HG03175 (cell line): ENCODE results near the gene DLG4.

Experiments used
- ATAC-seq: cut with Tn5 transposase; IDR thresholded peaks from one replicate; pipeline ENCODE4 v1.9.1; 2021; ENCODE audit warnings: mild to moderate bottlenecking, moderate library complexity; ENCODE audit not compliant: unreplicated experiment

Gene DLG4

DNA sequence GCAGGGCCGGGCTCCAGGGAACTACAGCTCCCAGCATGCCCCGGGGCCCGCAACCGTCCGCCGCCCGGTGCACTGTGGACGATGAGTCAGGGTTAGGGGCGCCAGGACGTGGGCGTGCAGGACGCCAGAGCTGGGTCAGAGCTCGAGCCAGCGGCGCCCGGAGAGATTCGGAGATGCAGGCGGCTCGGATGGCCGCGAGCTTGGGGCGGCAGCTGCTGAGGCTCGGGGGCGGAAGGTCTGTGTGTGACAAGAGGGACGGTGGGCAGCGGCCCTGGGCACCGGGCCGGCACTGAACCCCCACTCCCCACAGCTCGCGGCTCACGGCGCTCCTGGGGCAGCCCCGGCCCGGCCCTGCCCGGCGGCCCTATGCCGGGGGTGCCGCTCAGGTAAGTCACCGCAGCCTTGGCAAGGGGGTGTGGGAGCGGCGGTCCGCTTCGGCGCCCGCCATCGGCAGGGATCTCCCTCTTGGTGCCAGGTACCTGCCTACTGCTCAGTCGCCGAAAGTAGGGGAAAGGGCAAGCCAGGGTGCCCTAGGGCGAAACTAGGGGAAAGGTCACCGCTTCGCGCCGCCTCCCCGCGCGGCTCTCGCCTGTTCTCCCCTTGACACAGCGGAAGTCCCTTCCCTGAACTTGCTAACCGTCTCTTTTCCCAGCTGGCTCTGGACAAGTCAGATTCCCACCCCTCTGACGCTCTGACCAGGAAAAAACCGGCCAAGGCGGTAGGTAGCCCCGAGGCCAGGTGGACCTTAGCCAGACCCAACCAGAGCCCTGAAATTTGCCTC lies at the start of gene DLG4, which contains the start of gene ACADVL:
Gene DLG4 (minus strand): TSS at position 25 of the 781 bp plus-strand sequence.
Gene ACADVL (plus strand): TSS at position 127 of the 781 bp plus-strand sequence. CDS start 47 bp downstream, at position 174.
- ATAC-seq: peak; percentile 51

DNA sequence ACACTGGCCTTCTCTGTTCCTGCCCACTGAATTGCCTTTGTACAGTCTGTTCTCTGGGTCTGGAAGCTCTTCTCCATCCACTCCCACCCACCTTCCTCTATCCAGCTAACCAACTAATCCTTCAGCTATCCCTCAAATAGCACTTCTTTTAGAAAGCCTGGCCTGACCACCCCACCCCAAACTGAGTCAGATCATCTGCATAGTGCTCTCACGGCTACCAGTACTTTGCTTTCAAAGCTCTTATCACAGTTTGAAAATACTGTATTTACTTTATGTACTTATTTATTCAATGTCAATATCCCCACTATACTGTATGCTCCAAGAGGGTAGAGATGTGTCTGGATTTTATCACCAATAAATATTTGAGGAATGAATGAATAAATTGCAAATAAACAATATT lies 47.1 kb upstream of the DLG4 start:
- no peak for ATAC-seq

DNA sequence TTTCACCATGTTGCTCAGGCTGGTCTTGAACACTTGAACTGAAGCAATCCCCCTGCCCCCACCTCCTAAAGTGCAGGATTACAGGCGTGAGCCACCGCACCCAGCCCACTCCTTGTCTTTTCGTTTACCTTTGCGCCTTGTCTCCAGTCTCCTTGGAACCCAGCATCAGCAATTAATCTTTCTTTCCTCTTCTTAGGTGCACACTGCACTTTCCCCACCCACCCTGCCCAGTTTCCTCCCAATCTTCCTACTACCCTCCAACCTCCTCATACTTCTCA lies 44.1 kb upstream of the DLG4 start:
- no peak for ATAC-seq

DNA sequence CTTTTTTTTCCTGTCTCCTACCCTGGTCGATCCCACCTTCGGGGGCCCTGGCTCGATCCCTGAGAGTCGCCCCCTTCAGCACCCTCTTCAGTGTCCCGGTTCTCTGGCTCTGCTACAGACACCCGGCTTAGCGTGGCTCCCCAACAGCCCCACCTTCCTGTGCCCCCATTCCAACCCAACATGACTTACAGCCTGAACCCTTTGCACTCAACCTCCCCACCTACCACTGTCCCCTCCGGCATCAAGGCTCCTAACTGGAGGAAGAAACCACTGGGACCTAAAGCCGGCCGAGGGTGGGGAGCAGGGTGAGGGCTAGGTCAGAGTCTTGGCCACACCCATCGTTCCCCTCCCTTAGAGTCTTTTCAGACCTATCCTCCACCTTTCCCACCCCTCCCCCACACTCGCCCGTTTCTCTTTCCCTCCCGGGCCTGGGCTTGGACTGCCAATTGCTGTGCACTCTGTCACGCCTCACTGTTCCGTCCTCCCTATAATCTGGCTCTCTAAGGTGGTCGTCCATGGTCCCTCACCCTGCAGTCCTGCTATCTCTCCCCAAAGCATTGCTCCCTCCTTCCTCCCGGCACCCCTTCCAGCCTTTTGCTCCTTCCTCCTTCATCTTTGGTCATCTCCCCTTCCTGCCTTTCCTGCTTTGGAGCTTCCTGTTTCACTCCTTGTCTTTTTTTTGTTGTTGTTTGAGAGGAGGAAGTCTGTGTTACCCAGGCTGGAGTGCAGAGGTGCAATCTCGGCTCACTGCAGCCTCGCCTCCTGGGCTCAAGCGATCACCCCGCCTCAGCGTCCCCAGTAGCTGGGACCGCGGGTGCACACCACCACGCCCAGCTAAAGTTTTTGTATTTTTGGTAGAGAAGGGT lies 43.5 kb upstream of the DLG4 start:
- ATAC-seq: no peak

GRCh38 chr17:7262192-7262934 lies 42.7 kb upstream of the DLG4 start, which contains the start of gene CLDN7:
TSS of gene CLDN7 (minus strand) at chr17:7262478. CDS start at chr17:7262043, 435 bp downstream.
- no peak for ATAC-seq

DNA sequence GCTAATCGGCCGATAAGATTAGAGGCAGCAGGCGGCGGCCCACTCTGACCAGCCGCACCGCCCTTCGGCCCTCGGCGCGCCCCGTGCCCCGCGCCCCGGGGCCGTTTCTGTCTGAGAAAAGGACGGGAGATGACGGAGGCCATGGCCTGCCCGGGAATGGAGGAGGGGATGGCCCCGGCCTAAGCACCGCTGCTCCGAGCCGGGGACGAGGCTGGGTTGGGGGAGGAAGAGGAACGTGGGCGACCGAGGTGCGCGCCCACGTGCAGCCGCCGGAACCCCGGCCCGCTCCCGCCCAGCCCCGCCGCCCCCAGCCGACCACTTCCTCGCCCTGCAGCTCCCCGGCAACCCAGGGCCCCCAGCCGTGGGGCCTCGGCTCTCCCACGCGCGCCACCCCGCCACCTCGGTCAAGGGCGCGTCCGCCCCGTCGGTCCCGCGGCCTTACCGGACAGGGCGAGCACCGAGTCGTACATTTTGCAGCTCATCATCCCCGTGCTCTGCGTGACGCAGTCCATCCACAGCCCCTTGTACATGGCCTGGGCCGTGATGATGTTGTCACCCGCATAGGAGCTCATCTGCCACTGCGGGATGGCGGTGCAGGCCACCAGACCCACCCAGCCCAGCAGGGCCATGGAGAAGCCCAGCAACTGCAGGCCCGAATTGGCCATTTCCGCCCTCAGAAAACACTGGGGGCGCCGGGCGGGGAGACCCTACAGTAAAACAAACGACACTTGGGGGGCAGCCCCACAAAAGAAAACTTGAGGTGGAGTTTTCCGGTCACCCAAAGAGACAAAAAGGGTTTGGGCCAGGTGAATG lies 41.9 kb upstream of the DLG4 start:
- no peak for ATAC-seq

DNA sequence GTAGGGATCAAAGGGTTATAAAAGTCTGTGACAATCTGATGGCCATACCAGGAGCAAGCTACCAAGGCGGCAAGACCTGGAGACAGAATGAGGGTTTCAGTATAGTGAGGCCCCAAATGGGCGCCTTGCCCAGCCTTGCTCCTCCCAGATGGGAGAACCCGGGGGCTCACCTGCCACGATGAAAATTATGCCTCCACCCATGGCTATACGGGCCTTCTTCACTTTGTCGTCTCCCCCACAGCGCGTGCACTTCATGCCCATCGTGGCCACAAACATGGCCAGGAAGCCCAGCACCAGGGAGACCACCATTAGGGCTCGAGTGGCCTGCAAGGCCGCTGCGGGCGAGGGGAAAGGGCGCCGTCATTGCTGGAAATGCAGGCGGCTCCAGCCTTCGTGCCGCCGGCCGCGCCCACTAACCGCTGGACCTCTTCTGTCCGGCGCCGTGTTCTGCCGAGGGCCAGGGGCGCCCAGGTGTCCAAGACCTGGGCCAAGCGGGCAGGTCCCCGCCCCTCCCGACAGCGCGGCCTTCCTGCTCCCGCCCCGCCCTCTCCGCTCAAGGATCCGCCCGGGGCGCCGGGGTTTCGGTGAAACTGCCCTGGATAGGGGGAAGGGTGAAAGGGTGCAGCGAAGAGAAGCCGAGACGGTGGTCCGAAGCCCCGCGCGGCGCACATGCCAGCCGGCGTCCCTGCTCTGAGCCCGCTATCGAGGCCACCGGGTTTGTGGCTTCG lies 41.2 kb upstream of the DLG4 start:
- no peak for ATAC-seq

DNA sequence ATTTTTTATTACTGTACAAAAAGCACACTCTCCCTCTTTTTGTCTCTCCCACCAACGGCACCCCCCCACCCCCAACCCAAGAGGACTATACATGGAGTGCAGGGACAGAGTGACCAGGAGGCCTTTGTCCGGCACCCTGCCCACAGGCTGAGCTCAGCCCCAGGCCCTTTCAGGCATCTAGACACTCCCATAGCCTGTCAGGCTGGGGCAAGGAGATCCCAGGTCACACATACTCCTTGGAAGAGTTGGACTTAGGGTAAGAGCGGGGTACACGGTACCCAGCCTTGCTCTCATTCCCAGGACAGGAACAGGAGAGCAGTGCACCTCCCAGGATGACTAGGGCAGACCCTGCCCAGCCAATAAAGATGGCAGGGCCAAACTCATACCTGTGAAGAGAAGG lies 40.5 kb upstream of the DLG4 start:
- no peak for ATAC-seq

- ATAC-seq: no peak
Measured at GRCh38 chr17:7259555-7259889, 39.9 kb upstream of the DLG4 start.

DNA sequence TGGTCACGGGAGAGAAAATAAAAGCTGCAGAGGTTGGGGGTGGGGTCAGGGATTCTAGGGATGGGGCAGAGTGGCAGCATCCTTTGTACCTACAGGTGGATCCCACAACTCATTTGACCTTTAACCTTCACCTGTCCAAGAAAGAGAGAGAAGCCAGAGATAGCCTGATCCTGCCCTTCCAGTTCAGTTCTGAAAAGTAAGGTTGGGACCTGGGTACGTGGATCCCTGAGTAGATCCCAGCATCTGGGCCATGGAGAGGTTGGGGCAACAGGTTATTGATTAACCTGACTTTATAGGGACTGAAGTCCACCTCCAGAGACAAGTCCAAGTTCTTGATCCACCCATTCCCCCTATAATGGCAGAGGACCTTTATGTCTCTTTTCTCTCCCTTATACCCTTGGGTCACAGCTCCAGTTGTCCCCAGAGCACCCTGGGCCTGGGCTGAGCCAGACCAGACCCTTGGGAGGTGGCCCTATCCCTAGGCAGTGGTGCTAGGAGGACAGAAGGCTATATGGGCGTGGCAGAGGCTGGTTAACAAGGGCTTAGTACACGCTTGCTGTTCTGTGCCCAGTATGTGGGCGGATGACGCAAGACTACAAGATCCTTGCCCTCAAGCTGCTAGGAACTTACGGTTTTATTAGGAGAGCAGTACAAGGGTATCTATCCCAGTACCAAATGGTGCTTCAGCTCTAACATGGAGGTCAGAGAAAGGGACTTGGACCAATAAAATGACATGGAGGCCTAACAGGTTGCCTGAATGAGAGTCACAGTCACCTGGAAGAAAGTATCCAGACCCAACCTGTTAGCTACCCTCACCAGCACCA lies 39.3 kb upstream of the DLG4 start:
- ATAC-seq: no peak

- no peak for ATAC-seq
Measured at GRCh38 chr17:7256766-7257456, 37.3 kb upstream of the DLG4 start.

- no peak for ATAC-seq
Measured at GRCh38 chr17:7254511-7254910, 34.9 kb upstream of the DLG4 start.

- ATAC-seq: no peak
Measured at GRCh38 chr17:7253082-7253481, 33.4 kb upstream of the DLG4 start.

DNA sequence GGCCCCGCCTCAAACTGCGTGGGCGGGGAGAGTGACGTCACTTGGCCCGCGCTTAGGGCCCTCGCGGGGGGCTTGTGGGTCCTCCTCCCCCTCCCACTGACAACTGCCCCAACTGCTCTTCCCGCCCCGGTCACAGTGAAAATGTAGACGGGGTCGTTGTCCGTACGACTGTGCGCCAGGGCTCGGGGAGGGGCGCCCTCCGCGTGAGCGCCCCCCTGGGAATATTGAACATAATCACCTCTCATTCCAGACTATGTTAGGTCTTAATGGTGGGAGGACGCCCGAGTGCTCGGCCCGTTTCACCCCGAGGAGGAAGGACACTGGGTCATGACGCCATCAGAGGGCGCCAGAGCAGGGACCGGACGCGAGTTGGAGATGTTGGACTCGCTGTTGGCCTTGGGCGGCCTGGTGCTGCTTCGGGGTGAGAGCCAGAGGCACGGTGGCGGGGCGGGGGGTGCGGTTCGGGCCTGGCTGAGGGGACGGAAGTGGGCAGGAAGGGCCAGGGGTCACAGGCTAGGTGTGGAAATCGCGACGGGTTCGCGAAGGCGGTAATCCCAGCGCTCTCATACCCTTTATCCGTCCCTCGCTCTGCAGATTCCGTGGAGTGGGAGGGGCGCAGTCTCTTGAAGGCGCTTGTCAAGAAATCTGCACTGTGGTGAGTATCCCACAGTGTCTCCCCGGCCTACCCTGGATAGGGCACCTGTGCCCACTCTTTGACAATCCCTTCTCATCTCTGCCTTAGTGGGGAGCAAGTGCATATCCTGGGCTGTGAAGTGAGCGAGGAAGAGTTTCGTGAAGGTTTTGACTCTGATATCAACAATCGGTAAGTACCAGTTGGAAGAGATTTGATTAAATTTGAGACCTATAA lies 32.8 kb upstream of the DLG4 start, which contains the start of gene ELP5:
Gene ELP5 (plus strand): TSS at position 40 of the 868 bp plus-strand sequence. CDS start 336 bp downstream, at position 376.
- peak; percentile 58 for ATAC-seq

GRCh38 chr17:7251661-7252175 lies 32.1 kb upstream of the DLG4 start, which contains the start of gene CTDNEP1:
TSS of gene CTDNEP1 (minus strand) at chr17:7251734. CDS start at chr17:7251296, 438 bp downstream.
- ATAC-seq: peak; percentile 86

DNA sequence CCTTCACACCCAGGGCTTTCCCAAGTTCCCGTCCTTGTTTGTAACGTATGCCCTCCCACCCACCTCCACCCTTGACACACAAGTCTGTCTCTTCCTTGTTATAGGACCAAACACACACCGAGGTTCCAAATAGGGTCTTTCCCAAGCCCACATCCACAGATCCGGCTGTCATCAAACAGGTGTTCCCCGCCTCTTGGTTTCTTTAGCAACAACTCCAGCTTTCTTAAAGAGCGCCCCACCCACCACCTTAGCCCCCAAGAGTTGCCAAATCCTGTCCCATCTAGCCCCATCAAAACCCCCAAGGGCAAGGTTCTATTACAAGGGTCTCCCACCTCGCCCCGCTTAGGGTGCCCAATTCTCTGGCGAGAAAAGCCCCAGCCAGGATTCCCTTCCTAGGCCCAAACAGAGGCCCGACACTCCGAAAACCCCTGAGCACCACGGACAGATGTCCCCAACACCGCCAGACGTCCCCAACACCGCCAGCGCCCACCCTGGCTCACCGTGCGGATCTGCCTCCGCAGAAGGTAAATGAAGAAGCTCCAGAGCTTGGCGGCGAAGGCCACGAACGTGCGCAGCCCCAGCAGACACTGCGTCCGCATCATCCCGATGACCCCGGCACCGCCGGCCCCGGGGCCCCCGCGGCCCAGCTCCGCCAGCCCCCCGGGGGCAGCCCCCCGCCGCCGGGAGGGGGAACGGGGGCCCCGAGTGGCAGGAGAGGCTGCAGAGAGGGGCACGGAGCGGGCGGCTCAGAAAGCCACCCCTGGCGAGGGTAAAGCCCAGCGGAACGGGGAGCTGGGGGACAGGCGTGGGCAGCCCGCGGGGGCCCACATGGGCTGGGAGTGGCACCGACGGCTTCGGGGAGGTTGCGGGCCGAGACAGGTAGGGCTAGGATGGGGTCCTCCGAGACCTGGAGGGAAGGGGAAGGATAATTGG lies 31.3 kb upstream of the DLG4 start:
- ATAC-seq: no peak
